Activated CD4-positive, CD25-positive, alpha-beta regulatory T cell (primary cell): ENCODE measurements around the gene HERC3.
A peak's percentile ranks its signal among the peaks of the same experiment; 100 is the strongest.
"Not testable (repeated sequence)": the region's sequence is repeated elsewhere in the genome, so short reads cannot be mapped to it uniquely, and the experiment has no call there.

Experiments
- DNase-seq, 4 experiments: peaks; one replicate each; lab custom pipeline; 2025; lab: John Stamatoyannopoulos, UW

Gene HERC3

DNA sequence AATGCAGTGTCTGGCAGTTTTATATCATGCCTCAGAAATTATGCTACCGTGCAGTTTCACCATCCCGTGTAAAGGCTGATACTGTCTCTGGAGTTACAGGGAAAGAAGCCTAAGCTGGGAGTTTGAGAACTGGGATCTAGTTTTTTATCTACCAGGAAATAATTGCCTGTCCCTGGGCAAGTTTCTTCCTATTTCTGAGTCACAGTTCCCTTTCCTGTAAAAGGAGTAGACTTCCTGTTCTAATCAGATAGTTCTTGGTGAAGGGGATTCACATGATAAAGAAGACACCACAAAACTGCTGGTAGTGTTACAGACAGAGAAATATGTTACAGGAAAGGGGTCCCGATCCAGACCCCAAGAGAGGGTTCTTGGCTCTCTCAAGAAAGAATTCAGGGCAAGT is 17.1 kb downstream of the HERC3 start:
- DNase-seq: no peak

DNA sequence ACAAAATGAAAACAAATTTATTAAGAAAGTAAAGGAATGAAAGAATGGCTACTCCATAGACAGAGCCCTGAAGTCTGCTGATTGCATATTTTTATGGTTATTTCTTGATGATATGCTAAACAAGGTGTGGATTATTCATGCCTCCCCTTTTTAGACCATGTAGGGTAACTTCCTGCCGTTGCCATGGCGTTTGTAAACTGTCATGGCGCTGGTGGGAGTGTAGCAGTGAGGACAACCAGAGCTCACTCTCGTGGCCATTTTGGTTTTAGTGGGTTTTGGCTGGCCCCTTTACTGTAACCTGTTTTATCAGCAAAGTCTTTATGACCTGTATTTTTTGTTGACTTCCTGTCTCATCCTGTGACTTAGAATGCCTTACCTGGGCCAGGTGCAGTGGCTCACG is 17.5 kb downstream of the HERC3 start:
- not testable (repeated sequence) for DNase-seq

DNA sequence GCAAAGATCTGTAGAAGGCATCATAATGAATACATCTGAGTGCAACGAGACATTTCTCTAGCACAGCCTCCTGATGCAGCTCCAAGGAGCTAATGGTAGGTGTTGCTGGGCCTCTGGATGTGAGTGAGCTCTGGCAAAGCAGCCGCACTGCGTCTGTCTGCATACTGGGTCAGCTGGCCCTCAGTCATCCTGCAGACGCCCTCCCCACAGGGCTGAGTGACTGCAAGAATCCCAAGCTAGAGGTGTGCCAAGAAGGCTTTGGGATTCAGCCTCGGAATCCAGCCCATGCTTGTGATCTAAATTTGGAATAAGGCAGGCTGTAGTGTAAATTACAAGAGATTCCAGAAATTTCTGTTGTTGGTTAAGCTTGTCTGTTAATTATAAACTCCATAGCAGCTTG is 18.5 kb downstream of the HERC3 start:
- DNase-seq: no peak

DNA sequence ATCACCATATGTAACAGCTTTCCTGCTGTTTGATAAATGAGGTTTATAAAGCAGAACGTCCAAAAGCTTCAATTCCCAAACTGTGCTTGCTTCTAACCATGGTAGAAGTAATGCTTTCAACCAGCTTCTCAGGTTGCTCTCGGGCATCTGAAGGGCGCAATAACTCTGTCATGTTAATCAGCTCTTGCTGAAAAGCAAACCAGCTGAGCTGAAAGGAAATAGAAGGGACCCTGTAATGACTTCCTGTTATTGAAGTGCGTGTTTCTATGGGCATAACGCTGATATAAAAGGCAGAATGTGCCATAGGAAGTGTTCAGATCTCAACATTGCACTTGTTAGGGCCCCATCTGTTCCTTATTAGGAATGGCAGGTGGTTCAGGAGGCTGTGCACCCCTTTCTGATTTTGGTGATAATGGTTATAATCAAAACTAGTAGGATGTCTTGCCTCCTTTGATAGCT is 21.2 kb downstream of the HERC3 start:
- peak in 1 of 4 experiments; percentile 13 for DNase-seq

DNA sequence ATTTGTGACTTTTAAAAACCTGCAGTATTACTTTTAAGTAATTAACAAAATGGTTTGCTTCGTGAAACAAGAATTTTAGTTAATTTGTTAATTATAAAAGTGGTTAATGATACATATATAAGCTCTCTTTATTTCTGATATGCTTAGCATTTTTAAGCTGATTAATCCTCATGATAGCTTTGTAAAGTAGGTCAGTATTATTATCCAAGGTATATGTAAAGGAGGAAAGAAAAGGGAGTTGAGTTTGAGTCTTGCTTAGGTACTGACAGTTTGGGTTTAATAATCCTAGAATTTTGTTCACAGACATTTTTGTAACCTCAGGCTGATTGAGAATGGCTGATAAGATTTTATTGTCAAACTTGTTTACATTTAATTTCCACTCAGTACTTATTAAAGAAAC is 21.8 kb downstream of the HERC3 start:
- no peak for DNase-seq

DNA sequence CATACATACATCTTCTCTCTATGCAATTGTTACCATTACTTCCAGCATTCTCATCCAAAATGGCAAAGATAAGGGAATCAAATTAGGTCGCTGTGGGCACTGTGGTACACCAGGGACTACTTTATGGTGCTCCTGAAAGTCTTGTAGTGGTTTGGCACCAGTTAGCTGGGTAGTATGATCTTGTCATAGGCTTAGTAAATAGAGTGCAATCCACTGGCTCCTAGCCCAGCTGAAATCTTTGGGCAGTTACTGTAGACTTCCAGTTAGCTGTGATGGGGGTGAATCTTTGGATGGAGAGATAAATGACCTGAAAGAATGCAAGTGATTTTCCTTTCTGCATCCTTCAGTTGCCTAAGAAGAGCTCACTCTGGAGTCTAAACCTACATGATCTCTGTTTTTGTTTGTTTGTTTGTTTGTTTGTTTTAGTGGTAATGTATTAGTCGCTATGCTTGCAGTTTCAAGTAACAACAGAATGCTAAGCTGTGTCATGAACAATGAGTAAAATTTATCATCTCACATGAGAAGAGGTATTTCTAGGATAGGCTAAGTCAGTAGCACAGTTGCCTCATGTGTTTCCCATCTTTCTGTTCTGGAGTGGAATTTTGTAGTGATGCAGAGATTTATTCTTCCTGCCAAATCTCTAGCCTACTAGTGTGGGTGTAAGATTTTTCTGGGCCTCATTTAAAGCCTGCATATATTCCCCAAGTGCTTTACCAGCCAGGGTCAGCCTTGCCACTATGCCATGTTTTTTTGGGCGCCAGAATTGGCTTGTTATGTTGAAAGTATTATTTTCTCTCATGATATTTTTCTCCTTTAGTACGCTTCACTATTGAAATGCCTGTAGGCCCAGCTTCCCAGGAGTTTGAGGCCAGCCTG is 24.2 kb downstream of the HERC3 start:
- DNase-seq: no peak

DNA sequence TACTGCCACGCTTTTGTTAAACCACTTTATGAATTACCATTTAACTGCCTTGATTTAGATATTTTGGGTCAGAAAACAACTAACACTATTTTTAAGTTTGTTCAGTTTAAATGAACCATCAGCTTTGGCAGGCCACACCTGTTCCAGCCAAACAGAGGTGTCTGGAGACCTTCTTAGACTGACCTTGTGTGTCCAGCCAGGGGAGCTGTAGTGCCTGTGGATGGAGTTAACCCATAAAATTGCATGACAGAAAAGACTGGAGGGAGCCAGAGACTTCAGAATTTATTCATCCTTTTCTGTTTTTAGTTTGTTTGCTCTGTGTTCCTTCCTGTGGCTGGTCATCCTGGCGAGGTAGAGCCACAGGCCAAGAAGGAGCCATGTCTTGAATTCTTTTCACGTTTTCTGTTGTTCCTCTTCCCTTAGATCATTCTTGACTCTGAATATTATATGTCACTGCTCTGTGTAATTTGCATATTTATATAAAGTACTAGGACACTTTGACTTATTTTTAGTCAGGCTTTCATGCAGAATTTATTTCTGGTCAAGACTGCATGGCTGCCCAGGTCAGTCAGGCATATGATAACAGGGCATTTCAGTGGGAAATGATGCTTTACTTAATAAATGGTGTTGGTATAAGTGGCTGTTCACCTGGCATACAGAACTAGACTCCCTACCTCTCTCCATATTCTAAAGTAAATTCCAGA is 26.7 kb downstream of the HERC3 start:
- DNase-seq: no peak

DNA sequence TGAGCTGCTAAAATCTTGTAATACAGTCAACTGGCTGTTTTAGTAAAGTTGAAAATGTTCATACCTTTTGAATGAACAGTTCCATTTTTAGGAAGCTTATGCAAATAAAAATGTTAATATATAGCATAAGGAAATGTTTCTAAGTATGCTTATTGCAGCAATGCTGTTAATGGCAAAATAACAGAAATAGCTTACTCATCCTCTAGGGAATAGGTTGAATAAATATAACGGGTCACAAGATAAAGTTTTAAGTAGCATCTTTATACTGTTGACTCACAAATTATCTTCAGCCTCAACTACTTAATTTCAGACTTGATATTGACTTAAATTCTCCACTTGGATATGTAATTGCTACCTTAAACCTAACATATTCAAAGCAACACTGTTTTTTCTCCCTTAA is 27.7 kb downstream of the HERC3 start:
- no peak for DNase-seq

DNA sequence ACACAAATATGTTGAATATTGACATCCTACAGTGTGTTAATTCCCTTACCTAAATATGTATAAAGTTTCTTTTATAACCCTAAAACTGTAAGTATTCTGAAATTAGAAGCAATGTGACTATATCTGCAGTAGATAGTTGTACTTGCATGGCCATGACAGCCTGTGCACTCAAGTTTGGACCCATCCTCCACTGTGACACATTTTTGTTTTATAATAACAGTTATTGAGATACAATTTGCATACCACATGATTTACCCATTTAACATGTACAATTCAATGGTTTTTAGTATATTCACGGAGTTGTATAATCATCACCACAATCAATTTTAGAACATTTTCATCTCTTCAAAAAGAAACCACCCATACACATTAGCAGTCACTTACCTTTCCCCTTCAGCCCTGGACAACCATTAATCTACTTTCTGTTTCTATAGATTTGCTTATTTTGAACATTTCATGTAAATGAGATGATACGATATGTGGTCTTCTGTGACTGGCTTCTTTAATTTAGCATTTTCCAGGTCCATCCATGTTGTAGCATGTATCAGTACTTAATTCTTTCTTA is 29.6 kb downstream of the HERC3 start:
- DNase-seq: no peak

DNA sequence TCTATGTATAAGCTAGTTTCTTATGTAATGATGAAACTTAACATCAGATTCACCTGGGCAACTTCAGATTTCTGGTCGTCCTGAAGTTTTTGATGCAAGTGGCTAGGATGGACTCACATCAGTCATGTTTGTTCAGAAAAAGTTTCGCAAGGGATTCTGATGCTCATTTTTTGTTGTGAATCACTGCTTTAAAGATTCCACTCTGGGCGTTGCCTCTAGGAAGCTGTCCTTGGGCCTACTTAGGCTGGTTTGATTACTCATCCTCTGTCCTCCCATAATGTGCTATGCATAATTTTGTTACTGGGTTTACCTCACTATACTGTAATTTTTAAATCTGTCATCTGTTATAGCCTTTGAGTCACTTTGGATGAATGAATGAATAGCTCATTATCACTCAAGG is 30.8 kb downstream of the HERC3 start:
- DNase-seq: no peak

DNA sequence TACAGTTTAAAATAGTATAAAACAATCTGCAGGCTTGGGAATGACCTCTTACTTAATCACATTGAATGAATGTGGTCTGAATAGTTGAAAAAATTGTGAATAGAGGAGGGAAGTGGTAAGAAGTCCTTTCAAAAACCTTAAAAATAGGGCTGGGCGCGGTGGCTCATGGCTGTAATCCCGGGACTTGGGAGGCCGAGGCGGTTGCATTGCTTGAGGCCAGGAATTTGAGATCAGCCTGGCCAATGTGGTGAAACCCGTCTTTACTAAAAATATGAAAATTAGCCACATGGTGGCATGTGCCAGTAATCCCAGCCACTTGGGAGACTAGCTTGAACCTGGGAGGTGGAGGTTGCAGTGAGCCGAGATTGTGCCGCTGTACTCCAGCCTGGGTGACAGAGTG is 36.5 kb downstream of the HERC3 start:
- no peak for DNase-seq

DNA sequence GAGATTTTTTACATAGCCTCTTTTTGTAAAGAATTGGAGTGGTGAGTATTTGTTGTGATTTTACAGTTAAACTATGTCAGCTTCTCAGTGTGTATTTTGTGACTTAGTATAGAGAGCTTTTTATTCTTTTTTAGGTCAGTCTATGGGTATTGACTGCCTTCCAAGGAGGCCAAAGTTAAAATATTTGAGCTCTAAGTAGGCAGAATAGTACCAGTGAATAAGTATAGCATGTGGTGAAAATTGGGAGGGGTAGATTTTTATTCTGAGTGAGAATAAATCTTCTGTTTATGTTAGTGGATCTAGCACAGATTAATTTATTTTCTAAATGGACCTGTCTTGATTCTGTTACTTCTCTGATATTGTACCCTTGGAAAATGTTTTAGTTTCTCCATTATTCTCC is 37.5 kb downstream of the HERC3 start:
- no peak for DNase-seq

DNA sequence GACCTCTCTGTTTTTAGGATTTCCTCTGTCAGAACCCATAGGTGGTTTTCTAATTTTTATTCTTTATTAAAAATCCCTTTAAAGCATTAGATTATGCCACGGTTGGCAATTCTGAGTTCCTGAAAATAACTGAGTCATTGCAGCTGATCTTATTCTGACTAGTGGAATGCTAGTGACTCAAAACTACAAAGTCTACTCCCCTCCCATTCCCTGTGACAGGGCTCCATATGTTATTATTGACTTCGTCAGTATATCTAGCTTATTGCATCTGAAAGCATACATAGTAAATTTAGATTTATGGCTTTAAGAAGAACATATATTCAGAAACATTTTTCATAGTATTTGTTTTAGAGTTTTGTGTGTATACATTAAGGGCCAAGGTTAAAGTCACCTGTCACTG is 38.5 kb downstream of the HERC3 start:
- no peak for DNase-seq

DNA sequence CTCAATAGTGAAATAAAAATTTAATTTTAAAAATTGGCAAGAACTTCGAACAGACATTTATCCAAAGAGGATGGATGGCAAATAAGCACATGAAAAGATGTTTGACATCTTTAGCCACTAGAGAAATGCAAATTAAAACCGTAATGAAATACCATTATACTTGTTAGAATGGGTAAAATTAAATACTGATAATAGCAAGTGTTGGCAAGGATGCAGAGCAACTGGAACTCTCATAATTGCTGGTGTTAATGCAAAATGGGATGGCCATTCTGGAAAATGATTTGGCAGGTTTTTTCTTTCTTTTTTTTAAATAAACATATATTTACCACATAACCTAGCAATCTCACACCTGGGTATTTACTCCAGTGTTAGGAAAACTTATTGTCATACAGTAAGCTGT is 51.7 kb downstream of the HERC3 start:
- no peak for DNase-seq

DNA sequence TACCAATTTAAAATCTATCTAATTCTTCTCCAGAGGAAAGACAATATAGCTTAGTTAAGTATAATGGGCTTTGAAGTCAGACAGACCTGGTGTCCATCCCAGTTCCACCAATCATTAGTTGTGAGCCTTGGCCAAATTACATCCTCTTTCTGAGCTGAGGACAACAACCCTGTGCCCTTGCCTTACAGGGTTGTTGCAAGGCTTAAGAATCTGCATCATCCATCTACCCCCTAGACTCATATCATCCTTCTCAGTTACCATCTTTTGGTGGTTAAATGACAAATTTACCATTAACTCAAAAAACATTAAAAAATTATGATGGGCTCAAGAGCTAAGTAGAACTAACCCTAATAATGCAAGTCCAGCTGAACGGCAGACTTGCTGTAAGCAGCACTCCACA is 53.7 kb downstream of the HERC3 start:
- DNase-seq: no peak

DNA sequence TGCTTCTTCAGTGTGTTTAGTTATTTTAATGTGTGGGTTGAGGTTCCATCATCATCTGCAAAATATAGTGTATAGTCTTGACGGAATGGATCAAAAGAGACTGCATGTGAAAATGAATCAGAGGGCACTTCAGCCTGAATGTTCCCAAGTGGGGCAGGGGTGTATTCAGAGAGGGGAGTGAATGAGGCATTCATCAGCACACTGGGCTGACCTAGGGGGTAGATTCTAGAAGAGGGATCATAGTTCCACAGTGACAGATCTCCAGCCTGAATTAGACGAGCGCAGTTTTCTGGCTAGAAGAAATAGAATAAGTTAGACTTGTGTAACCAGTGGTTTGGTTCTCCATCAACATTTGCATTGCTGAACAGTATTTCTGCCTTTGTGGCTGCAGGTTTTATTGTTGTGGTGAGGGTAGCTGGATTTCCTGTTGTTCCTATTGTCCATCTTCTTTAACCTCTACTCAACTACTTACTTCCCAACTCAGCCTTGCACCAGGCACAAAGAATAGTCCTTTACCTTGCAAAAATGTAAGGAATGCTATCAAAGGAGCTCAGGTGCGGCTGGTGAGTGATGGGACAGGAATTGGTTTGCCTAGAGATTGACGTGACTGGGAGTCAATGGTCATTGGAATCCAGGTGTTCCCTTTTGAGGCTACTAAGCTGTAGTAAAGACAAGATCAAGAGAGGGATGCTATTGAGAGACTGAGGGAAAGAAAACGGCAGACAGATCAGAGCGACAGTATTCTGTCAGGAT is 54.4 kb downstream of the HERC3 start:
- DNase-seq: no peak

DNA sequence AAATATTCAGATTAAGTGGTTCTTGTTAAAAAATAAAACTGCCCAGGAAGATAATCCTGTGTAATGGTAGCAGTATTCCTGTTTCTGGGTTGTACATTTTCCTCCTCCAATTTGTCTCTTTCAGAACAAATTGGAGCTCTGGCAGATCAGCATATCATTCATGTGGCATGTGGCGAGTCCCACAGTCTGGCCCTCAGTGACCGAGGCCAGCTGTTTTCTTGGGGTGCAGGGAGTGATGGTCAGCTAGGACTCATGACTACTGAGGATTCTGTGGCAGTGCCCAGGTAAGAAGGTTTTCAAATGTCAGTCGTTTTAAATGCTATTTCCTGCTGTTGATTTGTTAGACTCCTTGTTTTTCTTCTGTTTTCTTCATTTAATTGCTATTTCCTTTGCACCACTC is 57.4 kb downstream of the HERC3 start:
- no peak for DNase-seq

DNA sequence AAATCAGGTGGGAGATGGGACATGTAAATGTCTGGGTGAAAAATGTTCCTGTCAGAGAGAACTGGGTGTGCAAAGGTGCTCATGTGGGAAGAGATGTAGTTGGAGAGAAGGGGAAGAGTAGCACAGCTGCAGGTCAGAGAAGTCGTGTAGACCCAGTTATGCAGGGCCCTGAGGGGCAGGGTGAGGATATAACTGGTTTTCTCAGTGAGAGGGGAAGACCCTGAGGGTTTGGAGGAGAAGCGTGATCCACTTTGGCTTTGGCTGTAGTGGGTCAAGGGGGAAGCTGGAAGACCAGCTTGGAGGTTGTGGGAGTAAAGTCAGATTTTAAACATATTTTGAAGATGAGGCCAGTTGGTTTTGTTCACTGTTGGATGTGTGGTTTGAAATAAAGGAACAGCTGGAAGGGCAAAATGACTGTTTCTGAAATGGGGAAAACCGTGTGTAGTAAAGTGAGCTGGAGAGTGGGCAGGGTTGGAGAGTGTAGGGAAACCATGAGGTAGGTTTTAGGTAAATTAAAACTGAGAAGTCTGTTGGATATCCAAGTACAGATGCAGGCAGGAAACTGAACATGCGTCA is 61.2 kb downstream of the HERC3 start:
- DNase-seq: no peak

DNA sequence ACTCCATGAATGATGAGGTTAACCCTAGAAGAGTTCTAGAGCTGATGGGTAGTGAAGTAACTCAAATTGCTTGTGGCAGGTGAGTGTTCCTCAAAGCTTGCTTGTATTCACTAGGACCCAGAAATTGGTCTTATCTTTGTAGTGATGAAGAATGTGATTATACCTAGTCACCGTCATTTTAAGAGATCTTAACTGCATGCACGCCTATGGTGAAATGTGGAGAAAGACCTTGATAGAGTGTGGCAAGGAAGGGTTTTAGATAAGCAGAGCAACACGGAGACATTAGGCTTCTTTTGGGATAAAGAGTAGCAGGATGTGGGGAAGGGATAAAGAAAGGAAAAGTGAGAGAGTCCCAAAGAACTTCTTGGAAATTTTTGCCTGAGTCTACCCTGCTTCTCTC is 62.9 kb downstream of the HERC3 start:
- DNase-seq: no peak

DNA sequence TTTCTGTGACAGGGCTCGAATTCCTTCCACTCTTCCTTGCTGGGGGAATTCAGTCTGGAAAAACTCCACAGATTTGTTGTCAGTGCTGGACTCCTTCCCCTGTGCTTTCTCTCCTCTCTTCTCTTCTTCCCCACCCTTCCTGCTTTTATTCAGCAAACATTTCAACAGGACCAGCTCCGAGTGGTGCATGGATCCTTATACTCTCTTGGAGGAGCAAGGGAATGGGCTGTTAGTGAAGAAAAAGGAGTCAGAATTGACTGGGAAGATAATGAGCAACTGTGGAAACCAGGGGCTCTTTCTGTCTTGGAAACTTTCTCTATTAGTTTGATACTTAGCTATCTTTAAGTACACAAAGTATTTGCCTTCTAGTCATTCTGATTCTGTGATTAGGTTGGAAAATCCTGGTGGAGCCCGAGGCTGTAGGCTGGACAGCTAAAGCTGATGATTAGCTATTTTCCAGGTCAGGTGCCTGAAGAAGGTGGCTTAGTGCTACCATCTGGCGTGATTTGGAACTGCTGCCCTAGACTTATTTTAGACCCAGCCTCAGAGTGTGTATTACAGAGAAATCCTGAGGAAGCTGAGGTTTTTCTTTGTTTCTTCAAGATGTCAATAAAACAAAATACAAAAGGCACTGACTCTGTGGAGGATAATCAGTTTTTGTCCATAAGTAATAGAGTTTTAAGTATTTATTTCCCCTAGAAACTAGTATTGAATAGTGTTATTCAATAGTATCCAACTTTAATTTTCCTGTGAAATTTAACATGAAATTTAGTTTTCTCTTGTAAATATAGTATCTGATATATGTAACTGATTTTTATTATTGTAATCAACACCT is 67.0 kb downstream of the HERC3 start:
- peak in 2 of 4 experiments; percentile 2 for DNase-seq

DNA sequence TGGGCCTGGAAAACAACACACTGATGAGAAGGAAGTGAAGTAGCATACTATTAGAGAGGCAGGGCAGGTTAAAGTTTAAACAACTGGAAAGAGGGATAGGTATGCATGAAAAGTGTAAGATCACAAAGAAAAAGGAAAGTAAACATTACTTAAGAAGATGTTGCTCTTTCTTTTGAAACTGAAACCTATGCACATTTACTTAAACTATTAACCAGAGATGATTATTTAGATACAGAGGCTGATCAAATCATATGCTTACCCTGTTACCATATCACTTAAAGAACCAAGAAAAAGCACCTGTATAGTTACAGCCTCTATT is 67.6 kb downstream of the HERC3 start:
- no peak for DNase-seq
